GM19463 (cell line): Measurements from ENCODE around the gene CAMK2G.
A peak's percentile ranks its signal among the peaks of the same experiment; 100 is the strongest.

Source experiments
- ATAC-seq: cut with Tn5 transposase; IDR thresholded peaks from one replicate; pipeline ENCODE4 v1.9.1; 2021; ENCODE audit warnings: mild to moderate bottlenecking, moderate library complexity; ENCODE audit not compliant: unreplicated experiment

CAMK2G gene

DNA sequence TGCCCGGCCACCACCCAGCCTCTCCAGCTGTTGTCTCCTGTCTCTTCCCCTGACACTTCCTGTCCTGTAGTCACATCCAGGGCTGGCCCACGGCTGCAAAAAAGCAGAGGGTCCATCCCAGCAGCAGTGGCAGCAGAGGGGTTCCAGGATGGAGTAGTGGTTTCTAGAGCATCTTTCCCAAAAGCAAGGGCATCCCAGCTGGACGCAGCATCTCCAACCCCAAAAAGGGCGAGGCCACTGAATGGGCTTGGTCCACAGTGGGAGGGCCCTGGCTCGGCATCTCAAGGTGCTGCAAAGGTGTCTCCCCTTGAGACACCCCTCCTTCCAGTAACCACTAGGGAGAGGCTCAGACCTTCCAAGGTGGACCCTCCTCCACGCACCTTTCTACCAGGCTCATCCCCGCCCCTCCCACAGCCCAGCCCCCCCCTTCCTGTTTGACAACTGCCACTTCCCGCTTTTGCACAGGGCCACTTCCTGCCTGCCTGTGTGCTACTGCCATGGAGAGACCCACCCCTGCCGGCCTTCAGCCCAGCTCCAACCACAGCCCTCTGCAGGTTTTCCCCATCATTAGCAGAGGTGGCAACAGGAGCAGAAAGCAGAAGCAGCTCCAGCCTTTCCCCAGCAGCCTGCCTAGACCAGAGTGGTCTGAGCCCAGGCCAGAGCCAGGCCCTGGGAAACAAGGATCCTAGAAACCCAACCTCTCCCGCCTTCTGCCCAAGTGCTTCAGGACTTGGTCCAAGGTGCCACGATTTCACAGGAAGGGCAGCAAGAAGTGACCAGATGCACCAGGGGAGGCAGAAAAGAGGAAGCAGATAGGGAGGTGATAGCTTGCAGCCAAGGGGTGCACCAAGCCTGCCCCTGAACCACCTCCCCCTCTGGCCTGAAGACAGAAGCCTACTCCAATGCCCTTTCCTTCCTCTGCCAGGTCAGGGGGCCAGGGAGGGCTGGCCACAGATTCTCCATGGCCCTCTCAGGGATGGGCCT is 8.6 kb downstream of the CAMK2G start:
- peak; percentile 81 for ATAC-seq

DNA sequence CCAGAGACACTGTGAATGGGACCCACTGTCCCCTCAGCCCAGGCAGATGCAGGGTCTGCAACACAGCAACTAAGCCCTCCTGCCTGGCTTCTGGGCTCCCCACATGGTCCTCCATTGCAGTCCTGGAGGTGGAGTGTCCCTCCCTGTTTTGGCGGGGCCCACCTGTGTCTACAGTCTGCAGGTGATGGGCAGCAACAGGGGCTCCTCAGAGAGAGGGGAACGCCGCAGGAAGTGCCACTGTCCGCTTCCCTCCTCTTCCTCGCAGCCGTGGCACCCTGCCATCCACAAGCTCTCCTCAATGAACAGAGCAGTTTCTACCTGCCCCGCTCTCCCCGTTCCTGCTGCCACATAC is 9.3 kb downstream of the CAMK2G start:
- ATAC-seq: no peak

DNA sequence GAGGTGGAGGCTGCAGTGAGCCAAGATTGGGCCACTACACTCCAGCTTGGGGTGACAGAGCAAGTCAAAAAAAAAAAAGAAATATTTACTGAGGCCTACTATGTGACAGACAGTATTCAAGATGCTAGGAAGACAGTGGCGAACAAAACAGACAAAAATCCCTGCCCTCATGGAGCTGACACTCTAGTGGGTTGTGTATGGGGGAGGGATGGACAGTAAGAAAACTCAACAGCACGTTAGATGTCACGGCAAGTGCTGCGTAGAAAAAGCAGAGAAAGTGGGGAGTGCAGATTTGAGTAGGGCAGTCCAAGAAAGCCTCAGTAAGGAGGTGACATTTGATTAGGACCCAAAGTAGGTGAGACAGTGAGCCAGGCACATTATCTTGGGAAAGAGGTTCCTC is 10.1 kb downstream of the CAMK2G start:
- ATAC-seq: no peak

DNA sequence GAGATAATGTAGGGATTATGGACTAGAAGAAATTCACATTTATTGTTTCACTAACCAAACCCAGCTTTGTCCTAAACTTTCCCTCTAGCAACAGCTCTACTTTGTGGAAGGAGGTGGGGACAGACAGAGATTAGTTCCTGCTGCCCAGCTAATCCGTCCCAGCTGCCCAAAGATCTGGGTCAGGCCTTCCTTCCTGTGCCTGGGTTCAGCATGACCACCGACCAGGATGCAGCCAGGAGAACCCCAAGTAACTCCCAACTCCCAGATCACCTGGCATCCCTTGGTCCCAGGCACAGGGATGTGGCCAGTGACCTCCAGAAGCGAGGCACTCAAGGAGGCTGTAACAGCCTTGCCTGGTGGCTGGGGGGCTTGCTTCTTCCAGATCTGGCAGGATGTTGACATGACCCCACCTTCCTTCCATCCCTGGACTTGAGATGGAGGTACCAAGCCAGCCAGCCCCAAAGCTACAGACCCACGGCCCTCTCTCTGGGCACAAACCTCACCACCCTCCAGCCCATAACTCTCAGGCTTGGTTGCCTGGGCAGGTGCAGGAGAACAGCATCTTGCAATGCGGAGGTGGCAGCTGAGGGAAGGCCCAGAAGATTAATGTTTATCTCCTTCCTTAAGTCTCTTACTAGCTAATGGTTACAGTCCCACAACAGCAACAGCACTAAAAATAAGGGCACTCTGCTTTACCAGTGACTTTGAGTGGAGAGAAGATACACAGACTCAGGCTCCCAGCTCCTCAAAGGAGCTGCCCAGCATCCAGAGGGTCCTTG is 11.1 kb downstream of the CAMK2G start:
- no peak for ATAC-seq

DNA sequence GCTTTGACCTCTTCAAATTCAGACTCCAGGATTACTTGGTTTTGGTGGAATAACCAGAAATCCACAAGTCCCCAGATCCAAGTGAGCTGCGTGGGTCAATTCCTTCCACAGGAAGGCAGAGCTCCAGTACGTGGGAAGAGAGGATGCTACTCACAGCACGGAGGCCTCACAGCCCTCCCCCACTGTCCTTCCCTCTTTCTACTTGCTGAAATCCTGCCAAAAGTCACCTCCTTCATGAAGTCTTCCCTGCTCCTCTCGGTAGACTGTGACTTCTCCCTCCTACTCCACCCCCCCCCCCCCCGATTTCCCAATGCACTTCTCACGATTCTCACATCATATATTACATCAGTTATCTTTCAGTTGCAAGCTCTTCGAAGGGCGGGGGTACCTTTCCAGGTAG is 12.3 kb downstream of the CAMK2G start:
- no peak for ATAC-seq

DNA sequence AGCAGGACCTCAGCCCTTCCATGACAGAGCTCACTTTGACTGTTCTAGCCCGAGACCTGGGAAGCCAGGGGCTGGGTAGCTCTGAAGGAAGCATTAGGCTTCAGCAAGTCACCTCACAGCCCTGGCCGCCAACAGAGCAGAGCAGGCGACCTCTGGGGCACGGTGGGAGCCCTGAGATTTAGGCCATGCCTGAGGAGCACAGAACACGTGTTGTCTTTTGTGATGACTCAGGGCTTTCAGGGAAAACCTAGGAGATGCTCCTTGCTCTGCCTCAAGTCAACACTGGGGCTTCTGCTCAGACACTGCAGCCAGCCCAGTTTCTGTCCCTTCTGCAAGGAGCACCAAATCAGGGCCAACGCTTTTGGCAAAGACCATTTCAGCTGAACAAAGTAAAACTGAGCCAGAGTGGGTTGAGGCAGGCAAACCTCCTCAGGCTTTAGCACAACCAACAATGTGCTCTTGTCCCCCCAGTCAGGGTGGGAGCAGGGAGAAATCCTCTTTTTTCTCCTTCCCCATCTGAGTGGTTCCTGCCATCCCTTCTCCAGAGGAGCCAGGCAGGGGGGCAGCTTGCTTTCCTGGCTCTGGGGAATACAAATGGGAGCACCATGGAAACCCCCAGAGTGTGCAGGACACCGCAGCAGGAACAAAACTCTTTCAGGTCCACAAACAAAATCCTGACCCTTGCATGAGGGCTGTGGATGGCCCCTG is 14.4 kb downstream of the CAMK2G start:
- ATAC-seq: no peak

DNA sequence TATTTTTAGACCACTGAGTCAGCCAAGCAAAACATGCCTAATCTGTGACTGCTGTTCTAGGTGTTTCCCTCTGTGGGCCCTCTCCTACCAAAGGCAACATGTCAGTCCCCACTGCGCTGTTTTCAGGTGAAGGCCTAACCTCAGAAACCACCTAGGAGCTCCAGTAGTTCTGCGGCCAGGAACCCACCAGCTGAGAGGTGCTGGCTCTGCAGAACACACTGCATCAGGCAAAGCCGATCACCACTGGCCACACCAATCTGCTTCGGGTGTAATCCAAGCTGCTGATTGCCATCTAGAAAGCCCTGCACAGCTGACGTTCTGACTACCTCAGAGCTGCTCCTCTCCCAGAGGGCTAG is 14.9 kb downstream of the CAMK2G start:
- no peak for ATAC-seq

DNA sequence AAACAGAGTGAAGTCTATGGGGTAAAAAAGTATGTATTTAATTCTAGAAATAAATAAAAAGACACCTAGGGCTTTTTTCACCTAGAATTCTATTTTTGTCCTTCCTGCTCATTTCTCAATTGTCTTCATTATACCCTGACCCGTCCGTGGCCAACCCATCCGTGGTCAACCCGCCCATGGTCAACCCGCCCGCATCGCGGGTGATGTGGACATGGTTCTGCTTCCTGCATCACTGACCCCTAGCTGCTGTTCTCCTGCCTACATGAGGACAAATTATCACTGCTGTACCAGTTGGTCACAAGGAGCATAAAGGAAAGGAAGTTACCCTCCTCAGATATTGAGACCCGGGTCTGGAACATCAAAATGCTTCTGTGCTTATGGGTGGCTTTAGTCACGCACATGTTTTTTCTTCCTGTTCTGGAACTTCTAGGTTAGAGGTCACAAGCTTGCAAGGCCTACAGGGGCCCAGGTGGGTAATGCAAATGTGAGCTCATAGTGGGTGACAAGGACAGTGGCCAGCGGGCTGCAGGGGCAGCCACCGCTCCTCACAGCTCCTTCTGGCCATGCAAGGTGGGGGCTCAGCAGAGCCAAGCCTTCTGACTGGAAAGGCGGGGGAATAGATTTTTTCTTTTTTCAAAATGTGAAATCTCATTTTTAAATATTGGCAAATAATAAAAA is 15.5 kb downstream of the CAMK2G start:
- no peak for ATAC-seq

DNA sequence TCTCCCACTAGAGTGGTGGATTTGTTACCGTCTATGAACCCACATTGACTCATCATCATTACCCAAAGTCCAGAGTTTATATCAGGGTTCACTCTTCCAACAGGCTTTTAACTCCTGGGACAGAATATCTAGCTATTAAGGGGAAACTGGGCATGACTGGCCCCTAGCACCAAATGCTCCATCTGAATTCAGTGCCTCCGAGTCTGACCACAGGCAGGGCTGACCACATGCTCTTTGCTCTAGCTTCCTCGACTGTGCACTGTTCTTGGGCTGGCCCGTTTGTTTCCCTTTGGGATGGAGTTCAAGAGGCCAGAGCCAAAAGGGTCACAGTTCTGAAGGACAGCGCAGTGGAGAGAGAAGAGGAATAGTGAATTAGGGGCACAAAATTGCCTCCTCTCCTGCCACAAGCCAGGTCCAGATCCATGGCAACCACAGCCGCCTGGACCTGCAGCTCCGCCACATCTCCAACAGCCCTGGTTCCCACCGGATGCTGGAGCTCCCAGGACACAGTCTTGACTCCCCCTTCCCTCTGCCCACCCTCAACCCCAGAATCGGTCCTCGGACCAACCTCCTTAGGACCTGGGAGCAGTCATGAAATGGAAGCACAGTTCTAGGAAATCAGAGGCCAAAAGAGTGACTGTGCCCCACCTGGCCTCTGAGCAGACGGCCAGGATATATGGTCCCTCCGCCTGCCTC is 16.2 kb downstream of the CAMK2G start:
- ATAC-seq: no peak

DNA sequence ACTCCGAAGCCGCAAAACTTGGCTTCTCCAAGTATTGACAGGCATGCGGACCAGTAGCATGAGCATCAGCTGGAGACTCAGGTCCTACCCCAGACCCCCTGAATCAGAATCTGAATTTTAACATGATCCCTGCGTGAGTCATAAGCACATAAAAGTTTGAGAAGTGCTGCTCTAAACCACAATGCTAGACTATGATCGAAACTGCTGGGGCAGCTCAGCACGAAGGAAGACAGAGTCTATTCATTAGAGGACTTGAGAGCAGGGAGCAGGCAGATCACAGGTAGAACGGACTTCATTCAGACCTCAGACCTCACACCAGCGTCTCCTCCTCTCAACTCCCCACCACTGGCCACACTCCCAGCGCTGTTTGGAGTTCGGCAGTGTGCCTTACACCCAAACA is 16.9 kb downstream of the CAMK2G start:
- no peak for ATAC-seq

DNA sequence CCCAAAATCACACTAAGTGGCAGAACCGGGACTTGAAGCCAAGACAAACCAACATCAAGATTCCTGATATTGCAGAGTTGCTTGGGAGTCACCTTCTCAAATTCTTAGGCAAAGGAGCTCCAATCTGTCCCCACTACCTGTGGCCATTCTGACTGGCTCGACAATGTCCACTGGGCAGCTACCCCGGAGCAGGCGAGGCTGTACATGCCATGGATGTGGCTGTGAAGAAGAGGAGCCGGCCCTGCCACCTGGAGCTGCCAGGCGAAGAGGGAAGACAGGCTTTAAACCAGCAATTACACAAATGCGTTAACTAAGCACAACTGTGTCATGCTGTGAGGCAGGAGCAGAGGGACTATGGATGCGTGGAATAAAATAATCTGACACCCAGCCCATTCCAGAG is 18.1 kb downstream of the CAMK2G start:
- ATAC-seq: no peak

DNA sequence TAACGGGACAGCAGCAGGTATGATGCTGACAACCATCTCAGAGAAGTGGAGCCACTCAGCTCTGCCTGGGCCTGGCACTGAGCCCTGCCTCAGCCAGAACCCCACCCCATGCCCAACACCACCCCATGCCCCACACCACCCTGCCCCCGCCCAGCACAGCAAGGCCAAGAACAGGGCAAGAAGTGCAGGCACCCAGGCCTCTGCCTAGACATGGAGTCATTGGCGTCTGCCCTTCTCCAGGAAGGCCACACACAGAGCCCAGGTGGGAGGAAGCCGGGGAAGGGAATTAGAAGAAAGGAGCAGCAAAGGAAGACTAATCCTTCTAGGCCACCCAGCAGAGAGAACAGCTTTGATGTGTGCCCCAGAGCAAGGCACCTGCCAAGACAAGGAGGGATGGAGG is 18.9 kb downstream of the CAMK2G start:
- no peak for ATAC-seq

DNA sequence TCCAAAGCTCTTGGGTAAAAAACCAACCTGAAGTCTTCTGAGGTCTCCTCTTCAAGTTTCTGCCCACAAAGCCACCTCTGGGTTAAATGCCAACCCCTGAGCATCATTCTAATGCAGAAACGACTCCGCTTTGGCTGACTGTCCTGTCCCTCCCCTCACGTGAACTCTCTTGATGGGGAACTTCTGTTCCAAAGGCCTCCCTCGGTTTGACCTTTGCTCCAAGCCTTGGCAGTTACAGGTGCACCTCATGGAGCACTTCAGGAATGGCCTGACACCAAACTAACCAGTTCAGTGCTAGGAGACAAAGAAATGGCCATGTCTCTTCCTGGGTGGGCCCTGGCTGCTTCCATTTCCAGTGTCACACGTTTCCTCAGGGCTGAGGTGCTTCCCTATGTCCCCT is 20.0 kb downstream of the CAMK2G start:
- no peak for ATAC-seq

DNA sequence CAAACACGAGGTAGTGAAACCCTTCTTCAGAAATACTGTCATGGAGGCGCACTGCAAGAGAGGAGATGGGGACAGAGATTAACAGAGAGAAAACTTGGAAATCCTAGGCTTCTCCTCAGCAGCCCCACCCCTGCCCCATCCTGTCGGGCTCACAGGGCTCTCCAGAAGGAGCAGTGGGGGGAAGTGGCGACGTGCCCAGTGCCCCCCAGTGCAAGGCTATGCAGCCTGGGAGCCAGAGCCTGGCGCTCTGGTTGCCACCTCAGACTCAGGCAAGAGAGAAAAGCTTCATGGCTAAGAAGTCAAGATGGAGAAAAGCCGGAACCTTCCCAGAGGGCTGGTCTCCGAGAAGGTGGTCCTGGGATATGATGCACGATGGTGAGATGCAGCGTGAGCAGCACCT is 21.2 kb downstream of the CAMK2G start:
- ATAC-seq: no peak

DNA sequence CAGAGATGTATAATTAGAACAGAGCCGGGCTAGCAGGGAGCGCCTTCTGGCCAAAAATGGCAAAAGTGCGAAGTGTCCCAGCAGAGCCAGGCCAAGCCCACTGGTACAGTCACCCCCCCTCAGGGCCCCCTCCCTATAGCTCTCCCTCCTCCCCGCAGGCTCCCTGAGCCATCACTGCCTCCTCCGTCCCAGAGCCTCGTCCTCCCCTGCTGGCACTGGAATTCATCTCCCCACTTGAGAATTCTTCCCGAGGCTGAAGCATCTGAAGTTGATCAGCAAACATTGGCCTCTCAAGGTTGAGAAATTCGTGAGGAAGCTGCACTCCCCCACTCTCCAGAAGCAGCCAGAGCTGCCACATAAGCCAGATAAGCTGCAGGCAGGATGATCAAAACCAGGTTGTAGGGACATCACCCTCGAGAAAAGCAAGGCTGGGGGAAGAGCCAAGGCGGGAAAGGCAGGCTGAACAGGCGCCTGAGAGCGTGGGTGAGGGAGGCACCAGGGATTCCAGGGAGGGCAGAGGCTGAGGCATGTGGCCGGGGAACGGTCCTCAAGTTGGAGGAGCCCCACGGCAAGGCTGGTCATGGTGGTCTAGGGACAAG is 23.4 kb downstream of the CAMK2G start:
- no peak for ATAC-seq

DNA sequence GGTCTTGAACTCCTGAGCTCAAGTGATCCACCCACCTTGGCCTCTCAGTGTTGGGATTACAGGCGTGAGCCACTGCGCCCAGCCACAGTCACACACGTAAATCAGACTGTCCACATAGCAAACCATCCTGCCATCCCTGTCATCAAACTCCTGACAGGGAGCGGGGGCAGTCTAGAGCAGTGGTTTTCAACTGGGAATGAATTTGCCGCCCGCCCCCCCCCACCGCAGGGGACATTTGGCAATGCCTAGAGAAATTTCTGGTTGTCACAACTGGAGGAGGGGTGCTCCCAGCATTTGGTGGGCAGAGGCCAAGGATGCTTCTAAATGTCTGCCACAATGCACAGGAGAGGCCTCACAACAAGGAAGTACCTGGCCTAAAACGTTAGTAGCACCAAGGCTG is 24.1 kb downstream of the CAMK2G start:
- ATAC-seq: no peak

DNA sequence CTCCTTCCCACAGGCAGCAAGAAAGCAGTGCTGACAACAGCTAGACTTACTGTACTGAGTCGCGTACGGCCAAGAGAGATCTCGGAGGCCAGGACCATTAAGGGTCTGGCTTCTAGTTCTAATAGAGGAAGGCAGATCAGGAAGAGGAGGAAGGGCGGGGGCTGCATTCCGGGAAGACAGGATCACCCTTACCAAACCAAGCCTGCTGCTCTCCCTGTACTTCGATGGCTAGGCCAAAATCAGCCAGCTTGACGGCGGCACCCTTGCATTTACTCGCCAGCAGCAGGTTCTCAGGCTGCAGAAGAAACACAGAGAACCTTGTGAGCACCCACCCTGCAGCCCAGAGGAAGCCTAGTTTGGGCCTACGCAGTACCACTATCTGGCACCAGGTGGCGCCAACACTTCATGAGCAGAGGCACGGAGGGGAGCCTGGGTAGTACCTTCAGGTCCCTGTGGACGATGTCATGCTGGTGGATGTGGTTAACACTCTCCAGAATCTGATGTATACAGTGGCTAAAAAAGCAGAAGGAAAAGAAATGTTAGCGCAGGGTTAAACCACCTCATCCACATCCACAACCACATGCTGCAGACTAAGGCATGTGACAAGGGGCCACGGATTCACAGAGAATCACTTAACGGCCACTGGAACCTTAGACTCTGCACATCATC is 25.4 kb downstream of the CAMK2G start:
- ATAC-seq: peak; percentile 97

DNA sequence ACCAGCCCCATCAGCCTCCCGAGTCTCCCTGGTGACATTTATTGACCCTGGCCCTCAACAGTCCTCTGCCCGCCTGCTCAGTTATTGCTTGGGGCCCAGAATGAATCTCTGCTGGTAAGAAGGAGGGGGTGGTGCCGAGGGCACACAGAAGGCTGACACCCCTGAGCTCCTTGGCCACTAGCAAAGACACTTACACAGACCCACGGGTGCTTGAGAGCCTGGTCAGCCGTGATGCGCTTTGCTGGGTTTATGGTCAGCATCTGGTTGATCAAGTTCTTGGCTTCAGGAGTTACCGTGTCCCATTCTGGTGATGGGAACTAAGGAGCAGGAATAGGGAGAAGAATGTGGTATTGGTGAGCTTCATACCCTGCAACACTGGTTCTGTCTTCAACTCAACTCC is 27.3 kb downstream of the CAMK2G start:
- no peak for ATAC-seq

DNA sequence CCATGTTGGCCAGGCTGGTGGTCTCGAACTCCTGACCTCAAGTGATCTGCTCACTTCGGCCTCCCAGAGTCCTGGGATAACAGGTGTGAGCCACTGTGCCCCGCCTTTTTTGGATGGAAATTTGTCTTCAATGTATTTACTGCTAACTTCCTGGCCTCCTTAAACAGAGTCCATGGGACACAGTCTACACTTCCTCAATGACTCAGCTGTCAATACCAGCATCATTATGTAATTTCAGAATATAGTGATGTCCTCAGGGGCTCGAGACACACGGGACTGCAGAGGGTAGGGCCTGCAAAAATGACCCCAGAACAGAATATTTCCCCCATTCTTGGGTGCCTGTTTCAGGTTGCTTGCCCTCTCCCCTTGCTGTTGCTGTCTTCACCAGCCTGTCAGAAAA is 31.1 kb downstream of the CAMK2G start:
- no peak for ATAC-seq

DNA sequence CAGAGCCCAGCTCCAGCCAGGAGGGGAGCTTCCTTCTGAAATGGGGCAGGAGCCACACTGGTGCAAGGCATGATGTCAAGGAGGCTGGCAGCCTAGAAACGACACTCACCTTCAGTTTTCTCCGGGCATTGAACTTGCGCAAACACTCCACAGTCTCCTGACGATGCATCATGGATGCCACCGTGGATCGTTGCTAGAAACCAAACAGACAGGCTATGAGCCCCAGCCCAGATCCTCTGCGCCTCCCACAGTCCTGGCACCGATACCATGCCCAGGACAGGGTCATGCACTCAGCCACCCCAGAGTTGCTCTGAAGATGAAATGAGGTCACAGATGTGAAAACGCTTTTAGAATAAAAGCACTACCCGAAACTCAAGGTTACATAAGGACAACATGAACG is 32.0 kb downstream of the CAMK2G start:
- no peak for ATAC-seq
